ENCODE results near the gene ATP6V0A4. TPM values are rescaled to one million over a fixed set of nuclear protein-coding genes. Genes with fewer than 3 reads are reported as not detected.
A peak's percentile ranks its signal among the peaks of the same experiment; 100 is the strongest.

ATP6V0A4 gene
- total and polyA plus RNA-seq, 4 experiments from 2014 or later = not detected

DNA sequence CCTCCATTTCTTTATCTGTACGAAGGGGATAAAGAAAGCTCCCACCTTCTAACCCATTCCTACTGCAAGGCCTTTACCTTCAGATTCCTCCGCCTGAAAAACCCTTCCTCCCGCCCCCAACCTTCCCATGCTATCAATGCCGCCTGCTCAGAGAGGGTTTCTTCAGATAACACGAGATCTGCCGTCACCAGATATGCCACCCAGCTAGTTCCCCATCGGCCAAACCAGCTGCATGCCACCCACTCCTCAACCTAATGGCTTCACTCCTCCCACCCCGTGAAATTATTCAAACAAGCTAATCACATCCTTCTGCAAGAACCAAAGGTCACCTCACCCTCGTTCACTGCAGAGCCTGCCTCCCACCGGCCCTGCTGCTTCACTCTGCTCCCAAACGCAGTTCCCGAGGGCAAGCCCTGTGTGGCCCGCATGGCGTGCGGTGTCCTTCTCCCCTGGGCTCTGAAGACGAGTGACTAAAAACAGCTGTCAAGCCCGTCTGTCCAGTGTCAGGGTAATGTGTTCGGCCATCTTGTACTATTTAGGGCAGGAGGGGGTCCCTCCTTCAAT lies 47.0 kb downstream of the ATP6V0A4 start:
- intact Hi-C loops (cut with micrococcal nuclease) = loop anchor here (5.0 to 10.0 kb wide), 2 partner anchors 231 to 364 kb away; partner anchors contain the start of gene KIAA1549
- Mint-ChIP-seq H3K27ac (peak overlapping the region; percentile 2 to 98 (median 94)), H3K27me3 (no peaks in the 10 kb centered on the region), H3K36me3 (no peaks in the 10 kb centered on the region), H3K9me3 (peaks cover 0 to 4% (median 0%) of the 10 kb centered on the region in 8 donors), H3K4me3 (peak overlapping the region in 1 of 8 donors; percentile 47), H3K4me1 (peaks cover 37 to 74% (median 48%) of the 10 kb centered on the region in 4 donors)
- ChIA-PET POLR2A (ENCODE audit: partially characterized antibody) (no interaction called here), CTCF (ENCODE audit: partially characterized antibody) (interaction anchor here (6.3 kb wide), 1 partner anchor 12 kb away, joined by 49 read pairs; no protein-coding TSS in a partner anchor)
- Histone ChIP-seq H3K4me1 (ENCODE audit: insufficient read depth, low read length) (peaks cover 36% of the 10 kb centered on the region), H3K4me3 (ENCODE audit: low read length in 2 of 2) (no peak overlapping the region), H3K27me3 (ENCODE audit: insufficient read depth, low read length) (no peaks in the 10 kb centered on the region), H3K27ac (ENCODE audit: low read depth, low read length) (no peak overlapping the region), H3K9me3 (ENCODE audit: control insufficient read depth in 1 of 2, low read length in 2 of 2) (no peaks in the 10 kb centered on the region), H3K36me3 (ENCODE audit: insufficient read depth, low read length) (no peaks in the 10 kb centered on the region)
- DNase-seq = no peak

GRCh38 chr7:138750473-138750872 lies 47.5 kb downstream of the ATP6V0A4 start:
- Histone ChIP-seq H3K4me1 (ENCODE audit: insufficient read depth, low read length) (peaks cover 36% of the 10 kb centered on the region), H3K9me3 (ENCODE audit: control insufficient read depth in 1 of 2, low read length in 2 of 2) (no peaks in the 10 kb centered on the region), H3K4me3 (ENCODE audit: low read length in 2 of 2) (no peak overlapping the region), H3K27ac (ENCODE audit: low read depth, low read length) (no peak overlapping the region), H3K27me3 (ENCODE audit: insufficient read depth, low read length) (no peaks in the 10 kb centered on the region), H3K36me3 (ENCODE audit: insufficient read depth, low read length) (no peaks in the 10 kb centered on the region)
- DNase-seq = no peak
- intact Hi-C loops (cut with micrococcal nuclease) = loop anchor here (5.0 to 10.0 kb wide), 2 partner anchors 232 to 364 kb away; partner anchors contain the start of gene KIAA1549
- Mint-ChIP-seq H3K4me3 (peak overlapping the region in 1 of 8 donors; percentile 4), H3K27me3 (no peaks in the 10 kb centered on the region), H3K36me3 (no peaks in the 10 kb centered on the region), H3K9me3 (peaks cover 0 to 4% (median 0%) of the 10 kb centered on the region in 8 donors), H3K27ac (peak overlapping the region in 6 of 7 donors; percentile 2 to 98 (median 86)), H3K4me1 (peaks cover 35 to 70% (median 48%) of the 10 kb centered on the region in 4 donors)
- ChIA-PET CTCF (ENCODE audit: partially characterized antibody) (interaction anchor here (6.3 kb wide), 1 partner anchor 12 kb away, joined by 49 read pairs; no protein-coding TSS in a partner anchor), POLR2A (ENCODE audit: partially characterized antibody) (no interaction called here)

DNA sequence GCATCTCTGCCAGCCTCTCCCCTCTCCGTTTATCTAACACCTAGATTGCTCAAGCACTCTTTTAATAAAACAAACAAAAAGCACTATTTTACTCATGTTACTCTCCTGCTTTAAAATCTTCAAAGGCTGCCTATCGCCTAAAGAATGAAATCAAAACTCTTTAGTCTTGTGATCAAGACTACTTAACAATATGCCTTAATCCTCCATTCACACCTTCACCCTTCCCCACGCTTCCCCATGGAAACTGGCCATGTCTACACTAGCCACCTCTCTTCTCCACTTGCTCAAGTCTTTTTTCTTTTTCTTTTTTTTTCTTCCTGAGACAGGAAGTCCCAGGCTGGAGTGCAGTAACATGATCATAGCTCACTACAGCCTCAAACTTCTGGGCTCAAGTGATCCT lies 48.0 kb downstream of the ATP6V0A4 start:
- no peaks in the 10 kb centered on the region for H3K9me3 ChIP-seq (ENCODE audit: control insufficient read depth in 1 of 2, low read length in 2 of 2)
- H3K27ac Mint-ChIP-seq = peak overlapping the region; percentile 2 to 98 (median 83)
- ChIA-PET CTCF (ENCODE audit: partially characterized antibody) (interaction anchor here (1.9 to 6.3 kb wide), 2 partner anchors 11 to 588 kb away, joined by 6 to 49 read pairs; no protein-coding TSS in a partner anchor), POLR2A (ENCODE audit: partially characterized antibody) (no interaction called here)
- intact Hi-C loops (cut with micrococcal nuclease) = loop anchor here (5.0 to 10.0 kb wide), 2 partner anchors 232 to 365 kb away; partner anchors contain the start of gene KIAA1549
- no peaks in the 10 kb centered on the region for H3K27me3 Mint-ChIP-seq
- H3K4me1 ChIP-seq (ENCODE audit: insufficient read depth, low read length) = peaks cover 36% of the 10 kb centered on the region
- H3K9me3 Mint-ChIP-seq = peaks cover 0 to 4% (median 0%) of the 10 kb centered on the region in 8 donors
- peak overlapping the region in 1 of 8 donors; percentile 3 for H3K4me3 Mint-ChIP-seq
- no peaks in the 10 kb centered on the region for H3K36me3 Mint-ChIP-seq
- H3K27ac ChIP-seq (ENCODE audit: low read depth, low read length) = no peak overlapping the region
- H3K36me3 ChIP-seq (ENCODE audit: insufficient read depth, low read length) = no peaks in the 10 kb centered on the region
- peaks cover 38 to 69% (median 50%) of the 10 kb centered on the region in 4 donors for H3K4me1 Mint-ChIP-seq
- H3K27me3 ChIP-seq (ENCODE audit: insufficient read depth, low read length) = no peaks in the 10 kb centered on the region
- H3K4me3 ChIP-seq (ENCODE audit: low read length in 2 of 2) = no peak overlapping the region
- DNase-seq = no peak

- ChIA-PET POLR2A (ENCODE audit: partially characterized antibody) (no interaction called here), CTCF (ENCODE audit: partially characterized antibody) (interaction anchor here (1.1 to 6.3 kb wide), 3 partner anchors 10 to 587 kb away, joined by 3 to 49 read pairs (median 6); no protein-coding TSS in a partner anchor)
- Histone ChIP-seq H3K27ac (ENCODE audit: low read depth, low read length) (no peak overlapping the region), H3K4me1 (ENCODE audit: insufficient read depth, low read length) (peaks cover 32% of the 10 kb centered on the region), H3K9me3 (ENCODE audit: control insufficient read depth in 1 of 2, low read length in 2 of 2) (no peaks in the 10 kb centered on the region), H3K27me3 (ENCODE audit: insufficient read depth, low read length) (no peaks in the 10 kb centered on the region), H3K36me3 (ENCODE audit: insufficient read depth, low read length) (no peaks in the 10 kb centered on the region), H3K4me3 (ENCODE audit: low read length in 2 of 2) (no peak overlapping the region)
- Mint-ChIP-seq H3K36me3 (no peaks in the 10 kb centered on the region), H3K4me3 (peak overlapping the region in 1 of 8 donors; percentile 28), H3K27ac (peak overlapping the region in 6 of 7 donors; percentile 4 to 94 (median 80)), H3K9me3 (peaks cover 0 to 4% (median 0%) of the 10 kb centered on the region in 8 donors), H3K4me1 (peaks cover 35 to 67% (median 47%) of the 10 kb centered on the region in 4 donors), H3K27me3 (no peaks in the 10 kb centered on the region)
- intact Hi-C loops (cut with micrococcal nuclease) = no loop called here
- no peak for DNase-seq
Measured at GRCh38 chr7:138748666-138749065, 49.3 kb downstream of the ATP6V0A4 start.

DNA sequence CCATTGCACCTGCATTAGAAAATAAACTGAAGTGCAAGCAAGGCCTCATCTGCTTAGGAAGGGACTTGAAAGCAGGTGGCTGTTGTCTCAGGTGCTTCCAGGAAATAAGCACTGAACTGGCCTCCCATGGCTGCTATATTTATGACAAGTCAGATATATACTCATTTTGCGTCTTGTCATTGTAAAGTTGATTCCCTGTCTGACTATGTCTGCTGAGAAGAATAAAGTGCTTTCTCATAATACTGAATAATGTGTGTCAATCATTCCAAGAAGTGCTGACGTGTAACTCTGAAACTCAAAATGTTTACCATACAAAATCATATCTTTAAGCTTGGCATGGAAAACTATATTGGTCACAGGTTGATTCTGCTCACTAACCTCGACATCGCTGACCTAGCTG lies 51.9 kb downstream of the ATP6V0A4 start:
- H3K4me1 ChIP-seq (ENCODE audit: insufficient read depth, low read length) = peaks cover 9% of the 10 kb centered on the region
- intact Hi-C loops (cut with micrococcal nuclease) = no loop called here
- H3K27ac ChIP-seq (ENCODE audit: low read depth, low read length) = no peak overlapping the region
- Mint-ChIP-seq H3K27ac (peak overlapping the region in 1 of 7 donors; percentile 43), H3K9me3 (no peaks in the 10 kb centered on the region), H3K36me3 (no peaks in the 10 kb centered on the region), H3K4me1 (peaks cover 19 to 41% (median 25%) of the 10 kb centered on the region in 4 donors), H3K4me3 (no peak overlapping the region), H3K27me3 (no peaks in the 10 kb centered on the region)
- POLR2A ChIA-PET (ENCODE audit: partially characterized antibody) = no interaction called here
- H3K27me3 ChIP-seq (ENCODE audit: insufficient read depth, low read length) = no peaks in the 10 kb centered on the region
- H3K4me3 ChIP-seq (ENCODE audit: low read length in 2 of 2) = no peak overlapping the region
- no peaks in the 10 kb centered on the region for H3K36me3 ChIP-seq (ENCODE audit: insufficient read depth, low read length)
- H3K9me3 ChIP-seq (ENCODE audit: control insufficient read depth in 1 of 2, low read length in 2 of 2) = no peaks in the 10 kb centered on the region
- CTCF ChIA-PET (ENCODE audit: partially characterized antibody) = no interaction called here
- no peak for DNase-seq

DNA sequence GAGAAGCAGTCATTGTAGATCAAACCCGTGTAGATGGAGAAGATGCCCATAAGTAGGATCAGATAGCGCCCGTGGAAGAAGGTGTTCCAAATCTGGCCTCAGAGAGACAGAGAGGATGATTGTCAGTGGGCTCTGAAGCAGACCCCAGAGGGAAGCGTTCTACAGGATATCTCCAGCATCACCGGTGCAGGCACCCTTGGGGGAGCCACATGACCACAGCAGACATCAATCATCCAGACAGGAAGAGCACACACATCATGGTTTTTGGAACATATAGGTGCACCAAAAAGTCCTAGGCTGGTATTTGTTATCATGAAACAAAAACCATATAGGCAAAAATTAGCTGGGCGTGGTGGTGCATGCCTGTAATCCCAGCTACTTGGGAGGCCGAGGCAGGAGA lies 52.8 kb downstream of the ATP6V0A4 start:
- no peak for DNase-seq
- Mint-ChIP-seq H3K27me3 (no peaks in the 10 kb centered on the region), H3K27ac (peak overlapping the region in 1 of 7 donors; percentile 51), H3K9me3 (no peaks in the 10 kb centered on the region), H3K36me3 (no peaks in the 10 kb centered on the region), H3K4me3 (no peak overlapping the region), H3K4me1 (peaks cover 11 to 32% (median 17%) of the 10 kb centered on the region in 4 donors)
- Histone ChIP-seq H3K27me3 (ENCODE audit: insufficient read depth, low read length) (no peaks in the 10 kb centered on the region), H3K36me3 (ENCODE audit: insufficient read depth, low read length) (no peaks in the 10 kb centered on the region), H3K9me3 (ENCODE audit: control insufficient read depth in 1 of 2, low read length in 2 of 2) (no peaks in the 10 kb centered on the region), H3K4me3 (ENCODE audit: low read length in 2 of 2) (no peak overlapping the region), H3K4me1 (ENCODE audit: insufficient read depth, low read length) (peaks cover 3% of the 10 kb centered on the region), H3K27ac (ENCODE audit: low read depth, low read length) (no peak overlapping the region)
- CTCF ChIA-PET (ENCODE audit: partially characterized antibody) = no interaction called here
- POLR2A ChIA-PET (ENCODE audit: partially characterized antibody) = no interaction called here
- intact Hi-C loops (cut with micrococcal nuclease) = no loop called here

DNA sequence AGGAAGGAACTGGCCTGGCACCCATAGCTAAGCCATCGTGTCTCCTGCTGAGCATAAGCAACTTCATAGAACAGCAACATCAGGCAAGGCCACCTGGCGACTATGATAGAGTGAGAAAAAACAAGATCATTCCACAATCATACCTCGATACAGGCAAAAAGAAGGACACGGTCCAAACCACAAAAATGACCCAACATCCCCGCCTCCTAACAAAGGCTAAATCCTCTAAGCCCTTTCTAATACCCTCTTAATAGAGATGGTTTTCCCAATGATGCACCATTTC lies 56.6 kb downstream of the ATP6V0A4 start:
- H3K36me3 Mint-ChIP-seq = no peaks in the 10 kb centered on the region
- no peaks in the 10 kb centered on the region for H3K9me3 ChIP-seq (ENCODE audit: control insufficient read depth in 1 of 2, low read length in 2 of 2)
- H3K27me3 Mint-ChIP-seq = peaks cover 0 to 1% of the 10 kb centered on the region in 2 donors
- POLR2A ChIA-PET (ENCODE audit: partially characterized antibody) = no interaction called here
- no peak overlapping the region for H3K27ac ChIP-seq (ENCODE audit: low read depth, low read length)
- no peaks in the 10 kb centered on the region for H3K27me3 ChIP-seq (ENCODE audit: insufficient read depth, low read length)
- intact Hi-C loops (cut with micrococcal nuclease) = no loop called here
- H3K36me3 ChIP-seq (ENCODE audit: insufficient read depth, low read length) = no peaks in the 10 kb centered on the region
- no peaks in the 10 kb centered on the region for H3K4me1 ChIP-seq (ENCODE audit: insufficient read depth, low read length)
- peak overlapping the region in 1 of 7 donors; percentile 57 for H3K27ac Mint-ChIP-seq
- DNase-seq = no peak
- H3K4me1 Mint-ChIP-seq = peaks cover 4 to 15% (median 8%) of the 10 kb centered on the region in 4 donors
- H3K4me3 Mint-ChIP-seq = no peak overlapping the region
- CTCF ChIA-PET (ENCODE audit: partially characterized antibody) = interaction anchor here (3.1 kb wide), 1 partner anchor 580 kb away, joined by 15 read pairs; no protein-coding TSS in a partner anchor
- H3K4me3 ChIP-seq (ENCODE audit: low read length in 2 of 2) = no peak overlapping the region
- H3K9me3 Mint-ChIP-seq = peaks cover 0 to 2% (median 0%) of the 10 kb centered on the region in 8 donors
